NT2/D1 (cell line): ENCODE measurements around the gene THAP11.

Source experiments
- YY1 ChIP-seq: IDR thresholded peaks from 2 replicates; pipeline ENCODE4 v1.6.1; 2011; ENCODE audit not compliant: insufficient read length, insufficient read depth
- ZNF274 ChIP-seq: IDR thresholded peaks from 2 replicates; pipeline ENCODE4 v1.6.1; 2011; ENCODE audit warnings: mild to moderate bottlenecking, low read depth, low read length

DNA sequence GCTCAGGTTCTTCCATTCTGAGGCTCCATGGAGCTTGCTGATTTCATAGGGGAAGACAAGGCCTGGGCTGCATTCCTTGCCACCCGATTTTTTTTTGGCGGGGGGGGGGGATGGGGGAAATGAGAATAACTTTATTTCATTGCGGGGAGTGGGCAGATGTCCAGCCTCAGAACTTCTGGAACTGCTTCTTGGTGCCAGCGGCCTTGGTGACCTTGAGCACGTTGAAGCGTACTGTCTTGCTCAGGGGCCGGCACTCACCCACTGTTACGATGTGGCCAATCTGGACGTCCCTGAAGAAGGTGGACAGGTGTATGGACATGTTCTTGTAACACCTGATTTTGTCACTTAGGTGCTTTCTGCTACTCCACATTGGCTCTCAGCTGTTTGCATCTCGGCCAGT is 13.7 kb downstream of the THAP11 start:
- TF ChIP-seq ZNF274 (no peak), YY1 (no peak)
